ENCODE data around the gene AUNIP.

Gene AUNIP

DNA sequence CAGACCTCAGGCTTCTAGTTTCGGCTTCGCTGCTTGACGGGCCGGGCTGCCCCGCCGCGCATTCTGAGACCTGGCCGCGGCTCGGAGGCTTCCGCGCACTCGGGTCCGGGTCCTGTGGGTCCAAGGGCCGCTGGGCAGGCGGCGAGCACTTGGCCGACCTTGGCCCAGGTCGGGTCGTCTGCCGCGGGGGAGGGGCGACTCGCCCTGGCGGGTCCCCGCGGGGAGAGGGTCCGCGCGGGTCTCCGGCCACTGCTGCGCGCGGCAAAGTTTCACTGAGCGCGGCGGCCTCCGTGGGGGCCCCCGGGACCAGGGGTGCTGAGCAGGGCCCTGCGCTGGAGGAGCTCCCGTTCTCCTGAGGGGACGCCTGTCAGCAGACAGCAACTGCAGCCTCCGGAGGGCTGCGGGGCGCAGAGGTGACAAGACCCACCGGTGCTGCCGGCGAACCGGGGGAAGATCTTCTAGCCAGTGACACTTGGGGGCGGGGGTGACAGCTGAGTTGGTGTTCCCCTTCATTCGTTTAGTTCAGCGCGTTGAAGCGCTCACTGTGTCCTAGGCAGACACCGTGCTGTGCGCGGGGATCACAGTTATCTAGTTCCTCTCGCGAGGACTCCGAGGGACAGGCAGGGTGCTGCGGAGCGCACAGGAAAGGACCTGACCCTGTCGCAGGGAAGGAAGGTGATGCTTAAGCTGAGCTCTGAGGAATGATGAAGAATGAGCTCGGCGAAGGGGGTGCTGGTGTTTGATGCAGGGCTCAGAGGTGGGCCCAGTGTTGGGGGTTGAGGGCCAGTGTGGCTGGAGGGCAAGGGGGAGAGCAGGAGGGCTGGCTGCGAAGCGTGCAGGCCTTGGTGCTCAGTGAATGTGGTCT is 38.8 kb downstream of the AUNIP start:
- Histone ChIP-seq H3K27me3 (ENCODE audit: insufficient read depth, low read length) (no peaks in the 10 kb centered on the region), H3K27ac (ENCODE audit: low read depth, low read length) (peak overlapping the region; percentile 89), H2AK5ac (ENCODE audit: low read length) (peak overlapping the region; percentile 67), H3K79me1 (ENCODE audit: low read length) (peaks cover 20% of the 10 kb centered on the region), H3K4me3 (ENCODE audit: low read depth, low read length) (peak overlapping the region; percentile 81), H3K4me1 (ENCODE audit: control insufficient read depth in 1 of 2, insufficient read depth in 2 of 2, low read length in 2 of 2) (peaks cover 21 to 26% of the 10 kb centered on the region in 2 experiments), H3K14ac (ENCODE audit: low read length) (peak overlapping the region; percentile 83), H2BK120ac (ENCODE audit: insufficient read depth, low read length, poor library complexity) (peak overlapping the region; percentile 54), H2BK12ac (ENCODE audit: low read length) (no peak overlapping the region), H2BK5ac (ENCODE audit: low read depth, low read length, poor library complexity) (peak overlapping the region; percentile 39), H3K79me2 (ENCODE audit: control insufficient read depth, insufficient read depth, low read length, poor library complexity) (peaks cover 16% of the 10 kb centered on the region), H3K18ac (ENCODE audit: low read length) (peak overlapping the region; percentile 78), H3K4me2 (ENCODE audit: low read length) (peak overlapping the region; percentile 77), H3K4ac (ENCODE audit: low read depth, low read length) (peak overlapping the region; percentile 71), H3K23ac (ENCODE audit: low read length) (no peak overlapping the region), H4K8ac (ENCODE audit: low read depth, low read length) (peak overlapping the region; percentile 80), H3K9me3 (ENCODE audit: insufficient read depth, low read depth, low read length) (no peaks in the 10 kb centered on the region), H3K36me3 (ENCODE audit: control insufficient read depth in 1 of 2, insufficient read depth in 2 of 2, low read length in 2 of 2) (peaks cover 3 to 5% of the 10 kb centered on the region in 2 experiments), H4K91ac (ENCODE audit: low read depth, low read length) (peak overlapping the region; percentile 87), H2AFZ (ENCODE audit: insufficient read depth, low read length, poor library complexity) (peak overlapping the region; percentile 82), H3K9ac (ENCODE audit: low read length) (peak overlapping the region; percentile 88), H4K12ac (ENCODE audit: low read depth, low read length) (peak overlapping the region; percentile 81)
- no CpG with 5 or more reads among the region's 67 CpGs for WGBS (ENCODE audit: extremely low coverage, insufficient coverage, insufficient read length)
- peak; percentile 73 to 76 for DNase-seq

DNA sequence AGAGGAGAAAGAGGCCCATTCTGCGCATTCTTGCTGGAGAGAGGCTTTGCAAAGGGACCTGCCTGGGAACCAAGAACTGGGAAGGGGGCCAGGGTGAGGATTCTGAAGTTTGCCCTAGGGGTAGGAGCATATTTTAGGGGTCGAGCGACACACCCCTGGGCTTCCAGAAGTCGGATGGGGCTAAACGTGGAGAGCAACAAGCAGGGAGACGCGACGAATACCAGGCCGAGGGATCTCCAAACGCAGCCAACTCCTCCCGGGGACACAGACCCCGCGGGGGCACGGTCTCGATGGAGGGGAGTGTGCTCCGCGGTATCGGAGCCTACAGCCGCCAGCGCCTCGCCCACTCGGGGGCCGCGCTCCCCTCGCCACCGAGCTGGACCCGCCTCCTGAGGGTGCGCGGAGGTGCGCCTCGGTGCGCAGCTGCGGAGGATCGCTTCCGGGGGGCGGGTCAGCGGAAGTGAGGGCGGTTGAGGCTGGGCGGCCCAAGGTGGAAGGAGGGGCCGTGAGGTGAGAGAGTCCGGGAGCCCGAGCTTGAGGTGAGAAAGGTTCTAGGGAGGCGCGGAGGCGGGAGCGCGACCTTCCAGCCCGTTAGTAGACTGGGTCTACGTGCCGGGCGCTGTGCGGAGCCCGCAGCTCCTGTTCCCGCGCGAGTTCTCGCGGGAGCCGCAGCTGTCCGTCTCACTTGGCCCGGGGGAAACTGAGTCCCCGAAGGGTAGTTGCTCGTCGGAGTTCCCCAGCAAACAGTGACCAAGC is 39.6 kb downstream of the AUNIP start, which contains the start of gene MTFR1L:
Gene MTFR1L (plus strand): TSS at position 464 of the 756 bp plus-strand sequence. CDS start 3,151 bp downstream, outside the sequence.
- peak within 1 kb of the TSS; percentile 88 for H3K9ac ChIP-seq (ENCODE audit: low read length)
- no CpG with 5 or more reads among the region's 64 CpGs for WGBS (ENCODE audit: extremely low coverage, insufficient coverage, insufficient read length)
- peak within 1 kb of the TSS; percentile 73 for H3K4ac ChIP-seq (ENCODE audit: low read depth, low read length)

DNA sequence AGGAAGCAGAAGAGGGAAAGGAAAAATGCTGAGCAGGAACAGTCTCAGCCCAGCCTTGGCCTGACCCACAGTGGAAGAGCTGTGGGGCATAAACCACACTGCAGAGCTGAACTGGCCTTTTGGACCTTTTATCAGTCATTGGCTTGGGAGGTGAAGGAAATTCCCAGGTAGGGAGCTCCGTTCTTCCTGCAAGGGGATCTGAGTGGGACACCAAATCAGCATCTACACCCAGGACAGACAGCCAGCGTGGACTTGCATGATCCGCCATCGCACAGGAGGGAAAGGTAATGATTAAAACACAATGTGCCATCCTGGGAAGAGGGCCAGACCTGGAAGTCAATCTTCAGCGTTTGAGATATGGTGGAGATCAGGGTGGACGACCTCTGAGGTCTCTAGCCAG is 40.7 kb downstream of the AUNIP start:
- DNase-seq = no peak
- Histone ChIP-seq H3K9ac (ENCODE audit: low read length) (no peak overlapping the region), H3K4me3 (ENCODE audit: low read depth, low read length) (no peak overlapping the region), H3K18ac (ENCODE audit: low read length) (peak overlapping the region; percentile 47), H2BK5ac (ENCODE audit: low read depth, low read length, poor library complexity) (peak overlapping the region; percentile 46), H4K8ac (ENCODE audit: low read depth, low read length) (peak overlapping the region; percentile 72), H3K9me3 (ENCODE audit: insufficient read depth, low read depth, low read length) (no peaks in the 10 kb centered on the region), H2AK5ac (ENCODE audit: low read length) (peak overlapping the region; percentile 59), H4K12ac (ENCODE audit: low read depth, low read length) (peak overlapping the region; percentile 55), H3K79me1 (ENCODE audit: low read length) (peaks cover 20% of the 10 kb centered on the region), H2BK120ac (ENCODE audit: insufficient read depth, low read length, poor library complexity) (peak overlapping the region; percentile 70), H3K23ac (ENCODE audit: low read length) (no peak overlapping the region), H3K4me2 (ENCODE audit: low read length) (peak overlapping the region; percentile 77), H3K36me3 (ENCODE audit: control insufficient read depth in 1 of 2, insufficient read depth in 2 of 2, low read length in 2 of 2) (peaks cover 11 to 14% of the 10 kb centered on the region in 2 experiments), H4K91ac (ENCODE audit: low read depth, low read length) (peak overlapping the region; percentile 63), H2BK12ac (ENCODE audit: low read length) (peak overlapping the region; percentile 42), H3K79me2 (ENCODE audit: control insufficient read depth, insufficient read depth, low read length, poor library complexity) (peaks cover 16% of the 10 kb centered on the region), H2AFZ (ENCODE audit: insufficient read depth, low read length, poor library complexity) (peak overlapping the region; percentile 13), H3K27me3 (ENCODE audit: insufficient read depth, low read length) (no peaks in the 10 kb centered on the region), H3K27ac (ENCODE audit: low read depth, low read length) (peak overlapping the region; percentile 89), H3K14ac (ENCODE audit: low read length) (peak overlapping the region; percentile 50), H3K4me1 (ENCODE audit: control insufficient read depth in 1 of 2, insufficient read depth in 2 of 2, low read length in 2 of 2) (peaks cover 21 to 26% of the 10 kb centered on the region in 2 experiments), H3K4ac (ENCODE audit: low read depth, low read length) (peak overlapping the region; percentile 62)
- no CpG with 5 or more reads among the region's 6 CpGs for WGBS (ENCODE audit: extremely low coverage, insufficient coverage, insufficient read length)

More for the DNA sequence above, 39.6 kb downstream of the AUNIP start, which contains the start of gene MTFR1L:
- Histone ChIP-seq H3K79me1 (ENCODE audit: low read length) (peaks cover 20% of the 10 kb centered on the region), H3K9me3 (ENCODE audit: insufficient read depth, low read depth, low read length) (no peaks in the 10 kb centered on the region), H3K27ac (ENCODE audit: low read depth, low read length) (peak within 1 kb of the TSS; percentile 89), H2BK120ac (ENCODE audit: insufficient read depth, low read length, poor library complexity) (peak within 1 kb of the TSS; percentile 70), H3K27me3 (ENCODE audit: insufficient read depth, low read length) (no peaks in the 10 kb centered on the region), H3K36me3 (ENCODE audit: control insufficient read depth in 1 of 2, insufficient read depth in 2 of 2, low read length in 2 of 2) (peaks cover 6 to 8% of the 10 kb centered on the region in 2 experiments), H3K4me1 (ENCODE audit: control insufficient read depth in 1 of 2, insufficient read depth in 2 of 2, low read length in 2 of 2) (peaks cover 21 to 26% of the 10 kb centered on the region in 2 experiments), H3K4me3 (ENCODE audit: low read depth, low read length) (peak within 1 kb of the TSS; percentile 81), H3K4me2 (ENCODE audit: low read length) (peak within 1 kb of the TSS; percentile 77), H4K8ac (ENCODE audit: low read depth, low read length) (peak within 1 kb of the TSS; percentile 92), H2BK5ac (ENCODE audit: low read depth, low read length, poor library complexity) (peak within 1 kb of the TSS; percentile 89), H2AK5ac (ENCODE audit: low read length) (peak within 1 kb of the TSS; percentile 78), H3K79me2 (ENCODE audit: control insufficient read depth, insufficient read depth, low read length, poor library complexity) (peaks cover 16% of the 10 kb centered on the region), H3K18ac (ENCODE audit: low read length) (peak within 1 kb of the TSS; percentile 88), H3K23ac (ENCODE audit: low read length) (no peak within 1 kb of the TSS), H4K91ac (ENCODE audit: low read depth, low read length) (peak within 1 kb of the TSS; percentile 87), H4K12ac (ENCODE audit: low read depth, low read length) (peak within 1 kb of the TSS; percentile 94), H2BK12ac (ENCODE audit: low read length) (peak within 1 kb of the TSS; percentile 42), H2AFZ (ENCODE audit: insufficient read depth, low read length, poor library complexity) (peak within 1 kb of the TSS; percentile 82), H3K14ac (ENCODE audit: low read length) (peak within 1 kb of the TSS; percentile 88)
- peak; percentile 94 to 95 for DNase-seq

DNA sequence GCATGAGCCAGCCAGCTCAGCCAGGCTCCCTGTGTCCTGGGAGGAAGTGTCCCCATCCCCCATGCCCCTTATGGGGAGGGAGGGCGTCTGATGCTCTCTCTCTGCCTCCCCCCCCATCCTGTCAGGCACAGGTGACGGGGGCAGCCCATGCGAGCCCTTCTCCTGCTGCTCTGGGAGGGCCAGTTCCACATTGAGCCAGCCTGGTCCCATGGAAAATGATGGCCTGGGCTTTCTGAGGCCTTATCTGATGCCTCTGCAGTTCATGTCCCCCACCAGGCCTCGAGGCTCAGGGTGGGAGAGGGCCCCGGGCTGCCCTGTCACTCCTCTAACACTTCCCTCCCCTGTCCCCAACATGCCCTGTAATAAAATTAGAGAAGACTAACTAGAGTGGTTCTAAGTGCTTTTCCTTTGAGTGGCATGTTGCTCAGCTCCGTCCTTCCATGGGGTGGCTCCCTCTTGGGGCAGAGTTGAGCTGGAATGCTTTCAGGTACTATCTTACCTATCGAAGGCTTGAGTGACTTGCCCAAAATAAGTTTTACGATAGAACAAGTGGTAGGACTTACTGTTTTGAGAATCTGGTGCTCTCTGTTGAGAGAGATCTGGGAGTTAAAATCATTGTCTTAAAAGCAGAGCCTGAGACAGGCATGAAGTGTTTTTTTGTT is 41.3 kb downstream of the AUNIP start:
- Histone ChIP-seq H3K36me3 (ENCODE audit: control insufficient read depth in 1 of 2, insufficient read depth in 2 of 2, low read length in 2 of 2) (peaks cover 10 to 14% of the 10 kb centered on the region in 2 experiments), H4K12ac (ENCODE audit: low read depth, low read length) (no peak overlapping the region)
- WGBS (ENCODE audit: extremely low coverage, insufficient coverage, insufficient read length) = no CpG with 5 or more reads among the region's 8 CpGs

More for the DNA sequence above, 41.3 kb downstream of the AUNIP start:
- Histone ChIP-seq H2BK5ac (ENCODE audit: low read depth, low read length, poor library complexity) (no peak overlapping the region), H2BK120ac (ENCODE audit: insufficient read depth, low read length, poor library complexity) (no peak overlapping the region), H3K4ac (ENCODE audit: low read depth, low read length) (no peak overlapping the region), H3K18ac (ENCODE audit: low read length) (no peak overlapping the region), H3K9me3 (ENCODE audit: insufficient read depth, low read depth, low read length) (no peaks in the 10 kb centered on the region), H3K14ac (ENCODE audit: low read length) (no peak overlapping the region), H2AK5ac (ENCODE audit: low read length) (no peak overlapping the region), H3K27me3 (ENCODE audit: insufficient read depth, low read length) (no peaks in the 10 kb centered on the region), H3K27ac (ENCODE audit: low read depth, low read length) (peak overlapping the region; percentile 89), H2AFZ (ENCODE audit: insufficient read depth, low read length, poor library complexity) (no peak overlapping the region), H3K79me1 (ENCODE audit: low read length) (peaks cover 20% of the 10 kb centered on the region), H3K23ac (ENCODE audit: low read length) (no peak overlapping the region), H3K4me1 (ENCODE audit: control insufficient read depth in 1 of 2, insufficient read depth in 2 of 2, low read length in 2 of 2) (peaks cover 21 to 26% of the 10 kb centered on the region in 2 experiments), H4K8ac (ENCODE audit: low read depth, low read length) (no peak overlapping the region), H2BK12ac (ENCODE audit: low read length) (no peak overlapping the region), H3K4me3 (ENCODE audit: low read depth, low read length) (no peak overlapping the region), H3K4me2 (ENCODE audit: low read length) (no peak overlapping the region), H4K91ac (ENCODE audit: low read depth, low read length) (no peak overlapping the region), H3K79me2 (ENCODE audit: control insufficient read depth, insufficient read depth, low read length, poor library complexity) (peaks cover 16% of the 10 kb centered on the region), H3K9ac (ENCODE audit: low read length) (no peak overlapping the region)
- DNase-seq = no peak
